Lung (tissue), 12 donors: Measurements from ENCODE around the gene CNFN. TPM values are rescaled to one million over a fixed set of nuclear protein-coding genes. Genes with fewer than 3 reads are reported as not detected.

ENCODE experiments used
- ATAC-seq: fragments of 200-7000 bp; cut with Tn5 transposase; one replicate; pipeline ENCODE4 v1.9.1; 2020; ENCODE audit warnings: moderate number of reproducible peaks; ENCODE audit not compliant: insufficient read depth, low FRiP score
- DNase-seq, 3 donors: peaks; one replicate each; pipeline ENCODE4 v3.0.0-alpha.2; 2013 to 2017
- H3K27ac ChIP-seq, 2 donors: one replicate each; pipeline ENCODE4 v1.5.1; 2013; ENCODE audit warnings: mild to moderate bottlenecking in 2 of 2, moderate library complexity in 2 of 2, control low read depth in 1 of 2, inconsistent platforms in 1 of 2, low read depth in 1 of 2, low read length in 1 of 2
- H3K27me3 ChIP-seq, 3 donors: one replicate each; pipeline ENCODE4 v1.5.1; 2013; ENCODE audit warnings: low read length in 2 of 3; ENCODE audit not compliant: control insufficient read depth in 3 of 3, insufficient read depth in 3 of 3
- H3K36me3 ChIP-seq, 4 donors: one replicate each; pipeline ENCODE4 v1.5.1; 2013; ENCODE audit warnings: low read length in 4 of 4, mild to moderate bottlenecking in 1 of 4, moderate library complexity in 1 of 4; ENCODE audit not compliant: control insufficient read depth in 4 of 4, insufficient read depth in 4 of 4
- H3K4me1 ChIP-seq, 5 donors: one replicate each; pipeline ENCODE4 v1.5.1; 2013; ENCODE audit warnings: low read length in 5 of 5, mild to moderate bottlenecking in 2 of 5, moderate library complexity in 1 of 5; ENCODE audit not compliant: control insufficient read depth in 5 of 5, insufficient read depth in 5 of 5
- H3K4me3 ChIP-seq: one replicate; pipeline ENCODE4 v1.5.1; 2013; ENCODE audit warnings: mild to moderate bottlenecking, control low read depth, moderate library complexity
- H3K9ac ChIP-seq, 2 donors: one replicate each; pipeline ENCODE4 v1.5.1; 2013; ENCODE audit warnings: low read length in 2 of 2, control low read depth in 1 of 2; ENCODE audit not compliant: insufficient read depth in 1 of 2
- H3K9me3 ChIP-seq, 4 donors: one replicate each; pipeline ENCODE4 v1.5.1; 2013; ENCODE audit warnings: low read length in 3 of 4, mild to moderate bottlenecking in 1 of 4, moderate library complexity in 1 of 4; ENCODE audit not compliant: control insufficient read depth in 4 of 4, insufficient read depth in 3 of 4
- WGBS, 2 donors: extraction: QIAGEN DNeasy Blood & Tissue Kit; methylation state at CpG; one replicate each; pipeline ENCODE4 v1.1.7; 2013; 5-methylcytosine and 5-hydroxymethylcytosine counted together
- polyA plus RNA-seq, 2 donors: library from polyadenylated mRNA; stranded (reverse); fragments of 200-250 nt; gene quantifications; one replicate each; pipeline ENCODE4 v1.2.1, GENCODE V29; 2013
- total RNA-seq, 2 donors: library from RNA; depleted of rRNA in 1 of 2; stranded (reverse); fragments of >200 nt in 1 of 2; gene quantifications; one replicate each; pipeline ENCODE4 v1.2.1, GENCODE V29; 2014 to 2021
- TF ChIP-seq, protein P1 (sequence below): IDR thresholded peaks from 2 replicates; pipeline ENCODE4 v1.5.1; 2012; ENCODE audit warnings: mild to moderate bottlenecking; ENCODE audit errors: control extremely low read depth, extremely low read depth
- donor health status: control.
- donor health status: control.
- donor health status: Bipolar disorder and iron deficiency.
- donor health status: healthy.
- donor health status: DM: yes; HTN: yes; CAD: no.

Gene CNFN
- total and polyA plus RNA-seq, 4 donors: 1.0 to 4.1 (median 2.2) TPM; not detected in 1

GRCh38 chr19:42433503-42434260 lies 43.6 kb upstream of the CNFN start:
- no peak overlapping the region for H3K4me3 ChIP-seq
- H3K9me3 ChIP-seq: no peaks in the 10 kb centered on the region
- peak overlapping the region; percentile 13 to 91 for H3K27ac ChIP-seq
- H3K4me1 ChIP-seq: peaks cover 0 to 8% (median 6%) of the 10 kb centered on the region in 5 donors
- H3K36me3 ChIP-seq: peaks cover 0 to 3% (median 0%) of the 10 kb centered on the region in 4 donors
- TF ChIP-seq, protein P1, sequence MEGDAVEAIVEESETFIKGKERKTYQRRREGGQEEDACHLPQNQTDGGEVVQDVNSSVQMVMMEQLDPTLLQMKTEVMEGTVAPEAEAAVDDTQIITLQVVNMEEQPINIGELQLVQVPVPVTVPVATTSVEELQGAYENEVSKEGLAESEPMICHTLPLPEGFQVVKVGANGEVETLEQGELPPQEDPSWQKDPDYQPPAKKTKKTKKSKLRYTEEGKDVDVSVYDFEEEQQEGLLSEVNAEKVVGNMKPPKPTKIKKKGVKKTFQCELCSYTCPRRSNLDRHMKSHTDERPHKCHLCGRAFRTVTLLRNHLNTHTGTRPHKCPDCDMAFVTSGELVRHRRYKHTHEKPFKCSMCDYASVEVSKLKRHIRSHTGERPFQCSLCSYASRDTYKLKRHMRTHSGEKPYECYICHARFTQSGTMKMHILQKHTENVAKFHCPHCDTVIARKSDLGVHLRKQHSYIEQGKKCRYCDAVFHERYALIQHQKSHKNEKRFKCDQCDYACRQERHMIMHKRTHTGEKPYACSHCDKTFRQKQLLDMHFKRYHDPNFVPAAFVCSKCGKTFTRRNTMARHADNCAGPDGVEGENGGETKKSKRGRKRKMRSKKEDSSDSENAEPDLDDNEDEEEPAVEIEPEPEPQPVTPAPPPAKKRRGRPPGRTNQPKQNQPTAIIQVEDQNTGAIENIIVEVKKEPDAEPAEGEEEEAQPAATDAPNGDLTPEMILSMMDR: peak; percentile 64
- 47 to 48% methylated on average over 9 of the region's 9 CpGs for WGBS, 2 donors
- peak; percentile 64 for ATAC-seq
- no peaks in the 10 kb centered on the region for H3K27me3 ChIP-seq
- H3K9ac ChIP-seq: no peak overlapping the region
- DNase-seq: peak; percentile 66 to 77 (median 70)

DNA sequence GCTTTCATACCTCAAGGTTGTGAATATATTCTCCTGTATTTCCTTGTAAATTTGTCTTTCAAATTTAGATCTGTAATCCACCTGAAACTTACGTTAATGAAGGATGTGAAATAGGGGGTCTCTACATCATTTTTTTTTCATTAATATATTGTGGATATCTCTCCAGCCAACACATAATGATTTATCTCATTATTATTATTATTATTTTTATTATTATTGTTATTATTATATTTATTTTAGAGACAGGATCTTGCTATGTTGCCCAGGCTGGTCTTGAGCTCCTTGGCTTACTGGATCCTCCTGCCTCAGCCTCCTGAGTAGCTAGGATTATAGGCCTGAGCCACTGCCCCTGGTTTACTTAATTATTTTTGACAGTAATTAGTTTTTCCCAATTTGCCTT lies 41.4 kb upstream of the CNFN start:
- Histone ChIP-seq H3K4me3 (no peak overlapping the region), H3K4me1 (peaks cover 0 to 9% (median 7%) of the 10 kb centered on the region in 5 donors), H3K9ac (no peak overlapping the region), H3K36me3 (peaks cover 0 to 3% (median 0%) of the 10 kb centered on the region in 4 donors), H3K27ac (no peak overlapping the region), H3K9me3 (no peaks in the 10 kb centered on the region), H3K27me3 (no peaks in the 10 kb centered on the region)
- 91 to 93% methylated on average over 1 of the region's 1 CpG for WGBS, 2 donors
- no peak for DNase-seq
- ATAC-seq: no peak
- TF ChIP-seq, protein P1: no peak

DNA sequence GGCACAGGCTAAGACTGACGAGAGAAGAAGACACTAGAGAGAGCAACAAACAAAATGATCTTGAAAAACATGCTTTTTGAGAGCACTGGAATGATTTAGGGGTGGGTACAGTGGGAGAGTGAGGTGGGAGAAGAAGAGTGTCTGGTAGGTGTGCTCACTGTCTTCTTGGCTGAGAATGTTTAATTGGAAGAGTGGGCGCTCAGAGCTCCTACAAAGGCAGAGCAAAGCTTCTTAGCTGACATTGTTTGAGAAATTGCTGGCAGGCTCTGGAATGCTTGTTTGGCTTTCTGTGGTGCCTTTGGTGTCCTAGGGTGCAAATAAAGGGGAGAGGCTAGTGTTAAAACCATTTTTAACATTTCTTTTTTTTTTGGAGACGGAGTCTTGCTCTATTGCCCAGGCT lies 38.6 kb upstream of the CNFN start:
- DNase-seq (no peak), ATAC-seq (no peak)
- TF ChIP-seq, protein P1: no peak
- Histone ChIP-seq H3K9me3 (no peaks in the 10 kb centered on the region), H3K27ac (no peak overlapping the region), H3K4me3 (no peak overlapping the region), H3K9ac (no peak overlapping the region), H3K27me3 (no peaks in the 10 kb centered on the region), H3K36me3 (peaks cover 0 to 3% (median 0%) of the 10 kb centered on the region in 4 donors), H3K4me1 (peaks cover 0 to 12% (median 7%) of the 10 kb centered on the region in 5 donors)
- 90 to 96% methylated on average over 3 of the region's 3 CpGs for WGBS, 2 donors
